CD4-positive, alpha-beta T cell (primary cell): ENCODE measurements around the gene PTPN21. TPM values are rescaled to one million over a fixed set of nuclear protein-coding genes. Genes with fewer than 3 reads are reported as not detected.

Experiments used
- ATAC-seq: fragments of 200-7000 bp; cut with Tn5 transposase; one replicate; pipeline ENCODE4 v1.10.0; 2022; ENCODE audit warnings: mild to moderate bottlenecking; ENCODE audit not compliant: poor library complexity
- CTCF ChIA-PET: fragments of 350-600 bp; sonication (Branson Sonifier 250); formaldehyde crosslinking; loops from one replicate; lab custom pipeline; 2021; ENCODE audit warnings: antibody characterized with exemption, inconsistent platforms; lab: Charles Lee
- POLR2A ChIA-PET: fragments of 350-600 bp; sonication (Branson Sonifier 250); formaldehyde crosslinking; loops from one replicate; lab custom pipeline; 2021; ENCODE audit warnings: antibody characterized with exemption, inconsistent platforms; lab: Charles Lee
- DNase-seq, 14 experiments: peaks; one replicate each; pipeline ENCODE4 v3.0.0-alpha.2; 2013 to 2020; ENCODE audit warnings: mixed read lengths in 2 of 14
- H3K27ac ChIP-seq, 2 donors: one replicate each; pipeline versions ENCODE4 v1.5.1 to v1.7.0; 2013; ENCODE audit warnings: low read length in 2 of 2, low read depth in 1 of 2, mild to moderate bottlenecking in 1 of 2
- H3K27me3 ChIP-seq, 2 experiments: 1 replicate in 1 of 2; 2 replicates in 1 of 2; pipeline versions ENCODE4 v1.6.1 to v1.7.0; 2013; ENCODE audit warnings: low read length in 2 of 2, control low read depth in 1 of 2, mild to moderate bottlenecking in 1 of 2, moderate library complexity in 1 of 2; ENCODE audit not compliant: insufficient read depth in 2 of 2, control insufficient read depth in 1 of 2
- H3K36me3 ChIP-seq: one replicate; pipeline ENCODE4 v1.6.1; 2013; ENCODE audit warnings: low read length, control low read depth; ENCODE audit not compliant: insufficient read depth
- H3K4me1 ChIP-seq: one replicate; pipeline ENCODE4 v1.6.1; 2013; ENCODE audit warnings: low read length, control low read depth; ENCODE audit not compliant: insufficient read depth
- H3K4me3 ChIP-seq: one replicate; pipeline ENCODE4 v1.5.1; 2013; ENCODE audit warnings: mild to moderate bottlenecking, low read length, moderate library complexity
- H3K9me3 ChIP-seq, 2 experiments: 1 replicate in 1 of 2; 2 replicates in 1 of 2; pipeline versions ENCODE4 v1.6.1 to v1.7.0; 2013; ENCODE audit warnings: low read length in 2 of 2, mild to moderate bottlenecking in 2 of 2, control low read depth in 1 of 2, moderate library complexity in 1 of 2; ENCODE audit not compliant: control insufficient read depth in 1 of 2, insufficient read depth in 1 of 2
- H3K27ac Mint-ChIP-seq: one replicate; pipeline ENCODE4 v1.8.0; 2020; ENCODE audit warnings: mixed read lengths
- H3K27me3 Mint-ChIP-seq: one replicate; pipeline ENCODE4 v1.8.0; 2021; ENCODE audit warnings: mixed read lengths
- H3K36me3 Mint-ChIP-seq: one replicate; pipeline ENCODE4 v1.8.0; 2021; ENCODE audit warnings: low read depth, mixed read lengths
- H3K4me1 Mint-ChIP-seq: one replicate; pipeline ENCODE4 v1.8.0; 2021; ENCODE audit warnings: low read depth, mixed read lengths
- H3K4me3 Mint-ChIP-seq: one replicate; pipeline ENCODE4 v1.8.0; 2020; ENCODE audit warnings: mild to moderate bottlenecking, mixed read lengths
- H3K9me3 Mint-ChIP-seq: one replicate; pipeline ENCODE4 v1.8.0; 2020; ENCODE audit warnings: mixed read lengths
- CTCF ChIP-seq: fragments of 200-600 bp; IDR thresholded peaks from one replicate; pipeline ENCODE4 v1.8.0; 2022; ENCODE audit warnings: antibody characterized with exemption, mild to moderate bottlenecking
- intact Hi-C, 2 experiments: fragments of 100-400 bp; cut with DNase I in 1 of 2; cut with micrococcal nuclease in 1 of 2; formaldehyde crosslinking; loops; one replicate each; pipeline versions ENCODE4 v1.15.1 to v1.9.0; 2023 to 2025; cut with DNase I, micrococcal nuclease
- total RNA-seq, 174 experiments: library from RNA in 2 of 174; stranded (reverse) in 2 of 174; gene quantifications; one replicate each; pipeline ENCODE4 v1.2.3 and lab custom pipeline; 2021 to 2026

Gene PTPN21
- total RNA-seq, 2 experiments from 2014 or later: not detected

DNA sequence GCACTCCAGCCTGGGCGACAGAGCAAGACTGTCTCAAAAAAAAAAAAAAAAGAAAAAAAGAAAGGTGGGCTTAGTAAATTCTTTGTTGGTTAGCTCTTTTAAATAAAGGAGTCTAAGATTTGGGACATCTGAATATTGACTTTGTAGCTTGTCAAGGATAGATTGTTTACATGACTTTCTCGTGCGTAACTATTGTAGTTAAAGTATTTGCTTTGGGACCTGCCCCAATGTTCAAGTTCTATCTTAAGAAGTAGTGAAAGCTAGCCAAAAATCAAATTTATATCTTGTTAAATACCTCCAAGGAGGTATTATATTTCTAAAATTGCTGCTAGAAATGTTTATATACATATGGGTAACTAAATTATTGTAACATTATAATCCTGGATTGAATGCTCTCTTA, 32.4 kb downstream of the PTPN21 start:
- Histone ChIP-seq H3K36me3 (no peaks in the 10 kb centered on the region), H3K27ac (no peak overlapping the region), H3K27me3 (peaks cover 4 to 6% of the 10 kb centered on the region in 2 experiments), H3K9me3 (no peaks in the 10 kb centered on the region), H3K4me3 (no peak overlapping the region), H3K4me1 (no peaks in the 10 kb centered on the region)
- TF ChIP-seq CTCF: no peak
- Mint-ChIP-seq H3K4me1 (no peaks in the 10 kb centered on the region), H3K9me3 (no peaks in the 10 kb centered on the region), H3K36me3 (no peaks in the 10 kb centered on the region), H3K27me3 (peaks cover 41% of the 10 kb centered on the region), H3K27ac (no peak overlapping the region), H3K4me3 (no peak overlapping the region)
- ChIA-PET CTCF (no interaction called here), POLR2A (interaction anchor here (0.6 kb wide), 1 partner anchor 9 kb away, joined by 3 read pairs; no protein-coding TSS in a partner anchor)
- ATAC-seq (no peak), DNase-seq (no peak)
- intact Hi-C loops: no loop called here

- Mint-ChIP-seq H3K4me3 (no peak overlapping the region), H3K27ac (no peak overlapping the region), H3K27me3 (peaks cover 41% of the 10 kb centered on the region), H3K9me3 (no peaks in the 10 kb centered on the region), H3K4me1 (peaks cover 4% of the 10 kb centered on the region), H3K36me3 (no peaks in the 10 kb centered on the region)
- intact Hi-C loops: no loop called here
- H3K27me3 ChIP-seq: peaks cover 4 to 6% of the 10 kb centered on the region in 2 experiments
- no peaks in the 10 kb centered on the region for H3K36me3 ChIP-seq
- ChIA-PET CTCF (no interaction called here), POLR2A (no interaction called here)
- no peak overlapping the region for H3K27ac ChIP-seq
- ATAC-seq: no peak
- H3K4me3 ChIP-seq: no peak overlapping the region
- no peaks in the 10 kb centered on the region for H3K9me3 ChIP-seq
- DNase-seq: no peak
- TF ChIP-seq CTCF: no peak
- H3K4me1 ChIP-seq: no peaks in the 10 kb centered on the region
Measured at GRCh38 chr14:88521818-88522217, 33.0 kb downstream of the PTPN21 start.

DNA sequence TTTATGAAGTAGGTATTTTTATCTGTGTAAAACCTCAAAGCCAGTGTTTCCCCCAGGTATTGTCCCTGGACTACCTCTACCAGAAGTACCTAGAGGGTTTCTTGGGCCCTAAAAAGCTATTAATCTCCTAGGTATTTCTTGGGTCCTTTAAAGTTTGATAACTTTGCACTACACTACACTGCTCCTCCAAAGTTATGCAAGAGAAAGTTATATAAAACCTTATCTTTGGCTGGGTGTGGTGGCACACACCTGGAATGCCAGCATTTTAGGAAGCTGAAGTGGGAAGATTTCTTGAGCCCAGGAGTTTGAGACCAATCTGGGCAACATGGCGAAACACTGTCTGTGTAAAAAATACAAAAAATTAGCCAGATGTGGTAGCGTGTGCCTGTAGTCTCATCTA, 34.9 kb downstream of the PTPN21 start:
- no peak for TF ChIP-seq CTCF
- no peak overlapping the region for H3K27ac ChIP-seq
- intact Hi-C loops: no loop called here
- H3K4me1 Mint-ChIP-seq: peaks cover 6% of the 10 kb centered on the region
- CTCF ChIA-PET: no interaction called here
- H3K27me3 ChIP-seq: peaks cover 4 to 6% of the 10 kb centered on the region in 2 experiments
- peaks cover 48% of the 10 kb centered on the region for H3K27me3 Mint-ChIP-seq
- no peaks in the 10 kb centered on the region for H3K9me3 ChIP-seq
- no peaks in the 10 kb centered on the region for H3K36me3 Mint-ChIP-seq
- POLR2A ChIA-PET: no interaction called here
- no peak overlapping the region for H3K4me3 Mint-ChIP-seq
- DNase-seq: no peak
- no peak for ATAC-seq
- H3K36me3 ChIP-seq: no peaks in the 10 kb centered on the region
- H3K9me3 Mint-ChIP-seq: no peaks in the 10 kb centered on the region
- no peaks in the 10 kb centered on the region for H3K4me1 ChIP-seq
- H3K4me3 ChIP-seq: no peak overlapping the region
- H3K27ac Mint-ChIP-seq: no peak overlapping the region
